ENCODE results near the gene RASA1.

RASA1 gene

GRCh38 chr5:87260604-87261192, 7.0 kb upstream of the RASA1 start:
- H3K14ac ChIP-seq (ENCODE audit: low read length) = no peak overlapping the region
- no peaks in the 10 kb centered on the region for H3K4me1 ChIP-seq (ENCODE audit: control insufficient read depth in 2 of 2, insufficient read depth in 1 of 2, low read depth in 1 of 2, low read length in 2 of 2)
- no CpG with 5 or more reads among the region's 4 CpGs for WGBS, 2 donors (ENCODE audit: extremely low coverage in 2 of 2, insufficient read length in 2 of 2, insufficient replicate concordance in 1 of 2)
- no peaks in the 10 kb centered on the region for H3K79me1 ChIP-seq (ENCODE audit: low read depth, low read length)
- no peak for DNase-seq (ENCODE audit: low spot score)
- H3K27me3 ChIP-seq (ENCODE audit: control insufficient read depth in 3 of 3, insufficient read depth in 3 of 3, low read depth in 1 of 3, low read length in 3 of 3) = peaks cover 0 to 9% (median 0%) of the 10 kb centered on the region in 3 experiments
- H3K18ac ChIP-seq (ENCODE audit: low read length) = no peak overlapping the region
- H3K27ac ChIP-seq (replicated peaks; ENCODE audit: low read length) = no peak overlapping the region
- H4K91ac ChIP-seq (ENCODE audit: low read depth, low read length, poor library complexity) = no peak overlapping the region
- no peak overlapping the region for H4K8ac ChIP-seq (ENCODE audit: low read depth, low read length)
- H2AFZ ChIP-seq (ENCODE audit: low read length) = peak overlapping the region; percentile 53
- no peak overlapping the region for H2AK5ac ChIP-seq (ENCODE audit: low read depth, low read length)
- no peak overlapping the region for H3K4me2 ChIP-seq (ENCODE audit: insufficient read depth, low read length, poor library complexity, severe bottlenecking)
- no peak overlapping the region for H2BK12ac ChIP-seq (ENCODE audit: low read length)
- H3K36me3 ChIP-seq (replicated peaks in 1 of 2; ENCODE audit: control insufficient read depth in 2 of 2, insufficient read depth in 2 of 2, low read length in 2 of 2) = no peaks in the 10 kb centered on the region
- no peaks in the 10 kb centered on the region for H3K9me3 ChIP-seq (replicated peaks in 1 of 2; ENCODE audit: control insufficient read depth in 2 of 2, insufficient read depth in 1 of 2, low read depth in 1 of 2, low read length in 2 of 2)
- H2BK15ac ChIP-seq (ENCODE audit: low read length) = no peak overlapping the region
- H2BK120ac ChIP-seq (ENCODE audit: low read depth, low read length) = no peak overlapping the region
- no peak overlapping the region for H3K4me3 ChIP-seq (ENCODE audit: low read length in 2 of 2)
- H3K23ac ChIP-seq (ENCODE audit: low read depth, low read length, poor library complexity) = no peak overlapping the region
- H3K4ac ChIP-seq (ENCODE audit: low read length) = no peak overlapping the region
- no peak overlapping the region for H3K9ac ChIP-seq (ENCODE audit: low read depth, low read length, poor library complexity)
- no peak overlapping the region for H2BK5ac ChIP-seq (ENCODE audit: low read length)

- Histone ChIP-seq H2AK5ac (ENCODE audit: low read depth, low read length) (no peak overlapping the region), H2BK120ac (ENCODE audit: low read depth, low read length) (no peak overlapping the region), H3K9me3 (replicated peaks in 1 of 2; ENCODE audit: control insufficient read depth in 2 of 2, insufficient read depth in 1 of 2, low read depth in 1 of 2, low read length in 2 of 2) (no peaks in the 10 kb centered on the region), H4K8ac (ENCODE audit: low read depth, low read length) (no peak overlapping the region), H3K27ac (replicated peaks; ENCODE audit: low read length) (no peak overlapping the region), H3K36me3 (replicated peaks in 1 of 2; ENCODE audit: control insufficient read depth in 2 of 2, insufficient read depth in 2 of 2, low read length in 2 of 2) (no peaks in the 10 kb centered on the region), H3K4ac (ENCODE audit: low read length) (no peak overlapping the region), H3K4me3 (ENCODE audit: low read length in 2 of 2) (no peak overlapping the region), H3K14ac (ENCODE audit: low read length) (no peak overlapping the region), H3K27me3 (ENCODE audit: control insufficient read depth in 3 of 3, insufficient read depth in 3 of 3, low read depth in 1 of 3, low read length in 3 of 3) (peaks cover 0 to 9% (median 0%) of the 10 kb centered on the region in 3 experiments), H3K4me1 (ENCODE audit: control insufficient read depth in 2 of 2, insufficient read depth in 1 of 2, low read depth in 1 of 2, low read length in 2 of 2) (peaks cover 0 to 3% of the 10 kb centered on the region in 2 donors), H3K18ac (ENCODE audit: low read length) (no peak overlapping the region), H2BK5ac (ENCODE audit: low read length) (no peak overlapping the region), H4K91ac (ENCODE audit: low read depth, low read length, poor library complexity) (no peak overlapping the region), H2AFZ (ENCODE audit: low read length) (no peak overlapping the region), H3K9ac (ENCODE audit: low read depth, low read length, poor library complexity) (no peak overlapping the region), H2BK12ac (ENCODE audit: low read length) (no peak overlapping the region), H3K23ac (ENCODE audit: low read depth, low read length, poor library complexity) (no peak overlapping the region), H3K79me1 (ENCODE audit: low read depth, low read length) (peaks cover 2% of the 10 kb centered on the region), H3K4me2 (ENCODE audit: insufficient read depth, low read length, poor library complexity, severe bottlenecking) (no peak overlapping the region), H2BK15ac (ENCODE audit: low read length) (no peak overlapping the region)
- DNase-seq (ENCODE audit: low spot score) = no peak
- WGBS, 2 donors (ENCODE audit: extremely low coverage in 2 of 2, insufficient read length in 2 of 2, insufficient replicate concordance in 1 of 2) = no CpG with 5 or more reads among the region's 3 CpGs
Measured at GRCh38 chr5:87263498-87263897, 4.2 kb upstream of the RASA1 start.

- peak overlapping the region; percentile 74 to 85 for H3K4me3 ChIP-seq (ENCODE audit: low read length in 2 of 2)
- H3K4me1 ChIP-seq (ENCODE audit: control insufficient read depth in 2 of 2, insufficient read depth in 1 of 2, low read depth in 1 of 2, low read length in 2 of 2) = peaks cover 0 to 3% of the 10 kb centered on the region in 2 donors
- WGBS, 2 donors (ENCODE audit: extremely low coverage in 2 of 2, insufficient read length in 2 of 2, insufficient replicate concordance in 1 of 2) = no CpG with 5 or more reads among the region's 14 CpGs
Measured at GRCh38 chr5:87266914-87267573, 639 bp upstream of the RASA1 start.

More at GRCh38 chr5:87266914-87267573, 639 bp upstream of the RASA1 start:
- Histone ChIP-seq H3K79me1 (ENCODE audit: low read depth, low read length) (peaks cover 5% of the 10 kb centered on the region), H3K9ac (ENCODE audit: low read depth, low read length, poor library complexity) (peak overlapping the region; percentile 21), H3K27ac (replicated peaks; ENCODE audit: low read length) (peak overlapping the region; percentile 93), H2BK12ac (ENCODE audit: low read length) (no peak overlapping the region), H3K4me2 (ENCODE audit: insufficient read depth, low read length, poor library complexity, severe bottlenecking) (peak overlapping the region; percentile 71), H3K18ac (ENCODE audit: low read length) (peak overlapping the region; percentile 95), H3K14ac (ENCODE audit: low read length) (no peak overlapping the region), H3K23ac (ENCODE audit: low read depth, low read length, poor library complexity) (peak overlapping the region; percentile 96), H2BK120ac (ENCODE audit: low read depth, low read length) (no peak overlapping the region), H4K8ac (ENCODE audit: low read depth, low read length) (peak overlapping the region; percentile 43), H3K36me3 (replicated peaks in 1 of 2; ENCODE audit: control insufficient read depth in 2 of 2, insufficient read depth in 2 of 2, low read length in 2 of 2) (peaks cover 0 to 14% of the 10 kb centered on the region in 2 donors), H2BK15ac (ENCODE audit: low read length) (no peak overlapping the region), H2AK5ac (ENCODE audit: low read depth, low read length) (no peak overlapping the region), H4K91ac (ENCODE audit: low read depth, low read length, poor library complexity) (no peak overlapping the region), H2AFZ (ENCODE audit: low read length) (peak overlapping the region; percentile 91), H3K4ac (ENCODE audit: low read length) (no peak overlapping the region), H3K9me3 (replicated peaks in 1 of 2; ENCODE audit: control insufficient read depth in 2 of 2, insufficient read depth in 1 of 2, low read depth in 1 of 2, low read length in 2 of 2) (no peaks in the 10 kb centered on the region), H2BK5ac (ENCODE audit: low read length) (no peak overlapping the region), H3K27me3 (ENCODE audit: control insufficient read depth in 3 of 3, insufficient read depth in 3 of 3, low read depth in 1 of 3, low read length in 3 of 3) (peaks cover 0 to 4% (median 0%) of the 10 kb centered on the region in 3 experiments)
- no peak for DNase-seq (ENCODE audit: low spot score)
